DMS53 treated with DMSO at 0.1 percent for 48 hours (cell line): ENCODE results near the gene ABCC4.
"Not testable (repeated sequence)": the region's sequence is repeated elsewhere in the genome, so short reads cannot be mapped to it uniquely, and the experiment has no call there.

Experiments used
- DNase-seq: peaks from one replicate; lab custom pipeline; 2025; ENCODE audit not compliant: unreplicated experiment; lab: John Stamatoyannopoulos, UW

The ABCC4 gene

GRCh38 chr13:95201814-95202651 is 99.2 kb downstream of the ABCC4 start:
- no peak for DNase-seq

DNA sequence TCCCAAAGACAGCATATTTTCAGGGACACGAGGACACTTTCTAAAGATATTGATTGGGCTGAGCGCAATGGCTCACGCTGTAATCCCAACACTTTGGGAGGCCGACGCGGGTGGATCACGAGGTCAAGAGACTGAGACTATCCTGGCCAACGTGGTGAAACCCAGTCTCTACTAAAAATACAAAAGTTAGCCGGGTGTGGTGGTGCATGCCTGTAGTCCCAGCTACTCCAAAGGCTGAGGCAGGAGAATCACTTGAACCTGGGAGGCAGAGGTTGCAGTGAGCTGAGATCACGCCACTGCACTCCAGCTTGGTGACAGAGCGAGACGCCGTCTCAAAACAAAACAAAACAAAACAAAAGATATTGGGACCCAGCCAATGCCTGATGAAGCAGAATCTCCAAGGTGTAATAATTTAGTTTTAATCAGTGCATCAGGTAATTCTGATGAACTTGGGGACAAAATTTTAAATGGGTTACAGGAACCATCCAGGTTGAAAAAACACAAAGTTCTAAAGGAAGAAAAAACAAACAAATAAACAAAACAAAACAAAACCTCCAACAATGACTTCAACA is 100.8 kb downstream of the ABCC4 start:
- not testable (repeated sequence) for DNase-seq

GRCh38 chr13:95199896-95200295 is 101.4 kb downstream of the ABCC4 start:
- no peak for DNase-seq

DNA sequence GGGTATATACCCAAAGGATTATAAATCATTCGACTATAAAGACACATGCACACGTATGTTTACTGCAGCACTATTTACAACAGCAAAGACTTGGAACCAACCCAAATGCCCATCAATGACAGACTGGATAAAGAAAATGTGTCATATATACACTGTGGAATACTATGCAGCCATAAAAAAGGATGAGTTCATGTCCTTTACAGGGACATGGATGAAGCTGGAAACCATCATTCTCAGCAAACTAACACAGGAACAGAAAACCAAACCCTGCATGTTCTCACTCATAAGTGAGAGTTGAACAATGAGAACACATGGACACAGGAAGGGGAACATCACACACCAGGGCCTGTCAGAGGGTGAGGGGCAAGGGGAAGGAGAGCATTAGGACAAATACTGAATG is 102.6 kb downstream of the ABCC4 start:
- DNase-seq, result not testable (repeated sequence)

- no peak for DNase-seq
Measured at GRCh38 chr13:95197548-95197947, 103.7 kb downstream of the ABCC4 start.

DNA sequence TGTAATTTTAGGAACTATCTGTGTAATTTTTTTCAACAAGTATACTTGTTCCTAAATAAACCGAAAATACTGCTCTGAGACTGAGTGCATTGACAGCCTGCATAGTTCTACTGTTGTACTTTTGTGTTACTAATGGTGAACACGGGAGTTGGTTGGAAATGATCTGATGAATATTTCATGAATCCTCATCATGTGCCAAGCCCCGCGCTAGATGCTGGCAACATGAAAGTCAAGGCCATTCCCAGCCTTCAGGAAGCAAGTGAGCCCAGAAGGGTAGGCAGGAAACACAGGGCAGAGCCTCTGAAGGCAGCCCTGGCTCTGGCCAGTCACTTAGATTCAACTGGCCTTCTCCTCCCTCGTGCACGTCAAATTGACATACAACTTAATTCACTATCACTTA is 106.1 kb downstream of the ABCC4 start:
- DNase-seq, result no peak

- DNase-seq, result no peak
Measured at GRCh38 chr13:95193509-95194230, 107.6 kb downstream of the ABCC4 start.

DNA sequence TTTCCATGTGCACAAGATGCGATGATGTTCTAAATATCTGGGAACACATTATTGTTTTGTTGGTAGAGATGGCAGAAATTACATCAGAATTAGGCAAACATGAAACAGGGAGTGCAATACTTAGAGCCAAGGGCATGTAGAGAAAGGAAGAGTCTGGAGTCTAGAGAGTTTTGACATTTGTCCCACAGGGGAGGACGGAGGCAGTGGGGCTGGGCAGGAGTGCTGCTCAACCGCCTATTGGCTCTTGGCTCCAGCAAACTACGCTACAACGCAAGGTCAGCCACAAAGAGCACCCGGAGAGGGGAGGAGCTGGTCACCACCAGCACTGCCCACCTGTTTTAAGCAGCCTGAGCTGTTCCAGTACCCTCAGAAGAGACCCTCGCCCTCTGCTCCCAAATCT is 108.3 kb downstream of the ABCC4 start:
- DNase-seq, result no peak

DNA sequence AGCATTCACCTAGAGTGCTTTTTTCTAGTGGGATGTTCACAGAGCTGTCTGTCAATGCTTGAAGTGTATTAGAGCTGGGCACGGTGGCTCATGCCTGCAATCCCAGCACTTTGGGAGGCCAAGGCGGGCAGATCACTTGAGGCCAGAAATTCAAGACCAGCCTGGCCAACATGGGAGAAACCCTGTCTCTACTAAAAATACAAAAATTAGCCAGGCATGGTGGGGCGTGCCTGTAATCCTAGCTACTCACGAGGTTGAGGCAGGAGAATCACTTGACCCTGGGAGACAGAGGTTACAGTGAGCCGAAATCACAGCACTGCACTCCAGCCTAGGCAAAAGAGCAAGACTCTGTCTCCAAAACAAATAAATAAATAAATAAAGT is 108.7 kb downstream of the ABCC4 start:
- DNase-seq, result not testable (repeated sequence)

DNA sequence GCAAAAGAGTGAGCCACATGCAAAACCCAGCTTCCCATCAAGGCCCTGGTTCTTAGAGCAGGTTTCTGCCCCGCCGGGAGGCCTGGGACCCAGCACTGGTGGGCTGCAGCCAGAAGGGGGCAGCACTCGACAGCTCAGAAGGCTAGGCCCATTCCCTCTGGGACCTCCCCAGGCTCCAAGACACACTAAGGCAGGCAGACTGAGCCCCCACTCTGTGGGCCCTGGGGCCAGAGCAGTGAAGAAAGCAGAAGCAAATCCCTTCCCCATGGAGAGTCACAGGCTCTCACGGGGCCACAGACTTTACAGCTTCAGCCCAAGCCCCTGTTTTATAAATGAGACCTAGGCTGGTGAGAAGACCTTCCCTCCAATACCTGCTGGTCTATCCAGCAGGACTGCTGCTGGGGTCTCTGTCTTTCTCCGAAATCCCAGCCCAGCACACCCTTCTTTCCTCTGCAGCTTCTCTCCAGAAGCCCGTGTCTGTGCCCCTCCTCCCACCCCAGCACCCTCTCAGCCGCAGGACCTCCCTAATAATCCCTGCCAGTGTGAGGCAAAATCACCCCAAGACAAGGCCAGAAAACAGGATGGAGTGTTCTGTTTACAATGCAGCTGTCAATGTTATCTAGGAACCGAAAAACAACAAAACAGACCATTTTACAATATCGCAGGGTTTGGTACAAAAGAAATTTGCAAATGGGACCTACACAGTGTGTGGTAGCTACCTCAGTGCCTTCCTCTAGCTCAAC is 109.3 kb downstream of the ABCC4 start:
- no peak for DNase-seq

DNA sequence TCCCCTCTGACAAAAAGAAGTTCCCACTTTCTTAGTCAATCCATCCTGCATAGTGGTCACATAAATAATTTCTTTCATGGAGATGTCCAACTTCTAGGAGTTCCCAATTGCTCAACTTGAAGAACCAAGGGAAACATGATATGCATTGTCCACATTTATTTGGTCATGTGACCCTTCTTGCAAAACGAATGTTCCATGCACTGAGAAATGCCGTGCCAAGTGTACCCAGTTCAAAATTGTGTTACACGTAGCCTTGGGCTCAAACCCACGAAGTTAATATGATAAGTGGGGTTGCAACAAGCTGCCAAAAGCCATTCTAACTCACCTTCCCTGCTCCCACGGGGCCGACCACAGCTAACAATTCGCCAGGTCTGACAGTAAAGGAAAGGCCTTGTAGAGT is 113.1 kb downstream of the ABCC4 start:
- no peak for DNase-seq

DNA sequence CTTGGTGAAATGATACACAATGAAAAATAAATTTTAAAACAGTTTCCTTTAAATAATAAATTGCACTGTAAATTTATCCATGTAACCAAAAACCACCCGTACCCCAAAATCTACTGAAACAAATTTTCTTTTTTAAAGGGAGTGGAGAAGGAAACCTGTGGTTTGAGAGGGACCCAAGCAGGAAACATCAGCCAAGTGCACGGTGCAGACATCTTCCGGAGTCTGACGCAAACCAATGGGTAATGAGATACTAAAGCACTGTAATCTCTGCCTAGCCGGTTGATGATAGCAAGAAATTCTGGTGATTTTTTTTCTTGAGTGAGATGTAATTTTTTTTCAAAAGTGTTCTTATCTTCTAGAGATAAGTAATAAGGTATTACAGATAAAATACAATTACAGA is 115.4 kb downstream of the ABCC4 start:
- no peak for DNase-seq

- DNase-seq, result no peak
Measured at GRCh38 chr13:95185311-95185710, 115.9 kb downstream of the ABCC4 start.

GRCh38 chr13:95184317-95184716 is 116.9 kb downstream of the ABCC4 start:
- DNase-seq, result no peak

DNA sequence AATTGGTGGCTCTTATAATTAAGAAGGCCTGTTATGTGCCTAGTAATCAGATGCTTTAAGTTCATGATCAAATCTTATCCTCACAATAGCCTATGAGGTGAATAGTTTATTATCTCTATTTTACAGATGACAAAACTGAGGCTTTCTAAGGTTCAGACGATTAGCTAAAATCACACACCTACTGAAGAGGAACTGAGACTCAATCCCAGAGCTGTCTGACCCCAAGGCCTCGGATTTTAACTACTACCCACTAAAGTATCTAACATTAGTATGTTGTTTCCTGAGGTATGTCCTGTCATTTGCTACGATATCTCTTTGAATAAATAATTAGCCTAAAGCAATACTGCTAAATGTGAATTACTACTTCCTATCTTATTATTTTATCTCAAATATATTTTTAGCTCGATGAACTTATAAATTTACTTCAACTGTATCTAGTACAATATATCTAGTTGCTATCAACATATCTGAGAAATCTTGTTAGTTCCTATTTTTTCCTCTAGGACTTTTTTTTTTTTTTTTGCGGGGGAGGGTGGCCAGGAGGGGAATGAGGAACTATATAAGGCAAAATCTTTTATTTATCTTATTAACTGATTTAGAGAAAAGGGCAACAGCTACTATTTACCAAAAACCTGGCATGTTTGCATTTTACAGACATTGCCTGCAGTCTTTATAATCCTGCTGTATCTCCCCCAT is 118.5 kb downstream of the ABCC4 start:
- no peak for DNase-seq

GRCh38 chr13:95181586-95181985 is 119.7 kb downstream of the ABCC4 start:
- DNase-seq, result no peak

- no peak for DNase-seq
Measured at GRCh38 chr13:95180513-95181245, 120.6 kb downstream of the ABCC4 start.

DNA sequence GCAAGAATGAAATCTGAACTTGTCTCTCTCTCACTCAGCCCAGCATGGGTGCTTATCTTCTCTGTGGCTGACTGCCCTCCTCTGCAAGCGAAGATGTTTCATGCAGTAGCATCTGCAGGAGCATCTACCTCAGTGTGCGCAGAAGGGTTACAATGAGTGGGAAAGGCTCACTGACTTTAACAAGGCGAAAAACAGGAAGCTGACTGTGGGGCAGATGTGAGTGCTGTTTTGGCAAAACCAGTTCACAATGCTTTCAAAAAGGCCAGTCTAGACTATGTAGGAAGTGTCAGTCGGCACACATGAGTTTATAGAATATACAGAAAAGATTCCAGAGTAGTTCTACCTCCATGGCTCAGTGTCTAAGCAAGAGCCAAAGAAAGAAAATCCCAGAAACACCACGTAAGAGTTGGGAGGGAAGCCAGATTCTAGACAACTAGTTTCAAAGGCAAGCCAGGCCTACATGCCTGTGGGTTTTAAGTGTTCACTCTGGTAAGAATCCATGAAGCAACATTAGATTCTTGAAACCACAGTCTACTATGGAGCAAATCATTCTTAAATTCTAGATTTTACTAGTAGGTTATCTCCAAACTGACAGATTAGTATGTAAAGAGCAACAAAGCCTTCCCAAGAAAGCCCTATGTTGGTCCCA is 124.5 kb downstream of the ABCC4 start:
- DNase-seq, result no peak

DNA sequence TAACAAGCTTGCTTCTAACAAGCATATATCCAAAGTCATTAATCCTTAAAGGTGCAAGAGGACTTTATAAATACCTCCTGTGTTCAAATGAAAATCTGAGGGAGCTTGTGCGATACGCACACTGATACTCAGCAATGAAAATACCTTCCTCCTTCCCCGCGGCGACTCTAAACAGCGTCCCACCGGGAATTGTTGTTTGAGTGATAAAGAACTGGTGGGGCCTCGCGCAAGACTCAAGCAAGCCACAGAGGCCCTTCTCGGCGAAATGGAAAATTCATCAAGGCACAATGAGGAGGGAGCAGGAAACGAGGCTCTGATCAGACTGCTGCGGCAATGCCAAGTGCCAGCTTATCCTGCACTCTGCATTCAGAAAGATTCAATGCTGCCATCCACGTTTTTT is 126.7 kb downstream of the ABCC4 start:
- no peak for DNase-seq

GRCh38 chr13:95168191-95168590 is 133.1 kb downstream of the ABCC4 start:
- no peak for DNase-seq
